GM19452 (cell line): ENCODE measurements around the gene PWP2.
A peak's percentile ranks its signal among the peaks of the same experiment; 100 is the strongest.
"Not testable (repeated sequence)": the region's sequence is repeated elsewhere in the genome, so short reads cannot be mapped to it uniquely, and the experiment has no call there.

Experiments
- ATAC-seq: cut with Tn5 transposase; IDR thresholded peaks from one replicate; pipeline ENCODE4 v1.9.1; 2021; ENCODE audit not compliant: unreplicated experiment

PWP2 gene

GRCh38 chr21:44082648-44083440 lies 24.4 kb upstream of the PWP2 start:
- no peak for ATAC-seq

- ATAC-seq = no peak
Observed at GRCh38 chr21:44083631-44084291, 23.4 kb upstream of the PWP2 start.

GRCh38 chr21:44084496-44085241 lies 22.5 kb upstream of the PWP2 start:
- no peak for ATAC-seq

- ATAC-seq = no peak
Observed at GRCh38 chr21:44085491-44086321, 21.5 kb upstream of the PWP2 start.

- no peak for ATAC-seq
Observed at GRCh38 chr21:44086636-44087425, 20.4 kb upstream of the PWP2 start.

GRCh38 chr21:44087426-44088400 lies 19.5 kb upstream of the PWP2 start:
- no peak for ATAC-seq

GRCh38 chr21:44088401-44088780 lies 18.8 kb upstream of the PWP2 start:
- ATAC-seq = no peak

- ATAC-seq = peak; percentile 74
Observed at GRCh38 chr21:44089001-44089911, 17.9 kb upstream of the PWP2 start.

GRCh38 chr21:44090325-44090724 lies 16.9 kb upstream of the PWP2 start:
- no peak for ATAC-seq

GRCh38 chr21:44092211-44092610 lies 15.0 kb upstream of the PWP2 start:
- ATAC-seq = no peak

GRCh38 chr21:44093761-44094160 lies 13.4 kb upstream of the PWP2 start:
- no peak for ATAC-seq

- no peak for ATAC-seq
Observed at GRCh38 chr21:44094832-44095231, 12.4 kb upstream of the PWP2 start.

- not testable (repeated sequence) for ATAC-seq
Observed at GRCh38 chr21:44098507-44098906, 8.7 kb upstream of the PWP2 start.

- ATAC-seq = not testable (repeated sequence)
Observed at GRCh38 chr21:44098964-44099363, 8.2 kb upstream of the PWP2 start.

GRCh38 chr21:44107589-44107988 lies 390 bp downstream of the PWP2 start:
- not testable (repeated sequence) for ATAC-seq

- not testable (repeated sequence) for ATAC-seq
Observed at GRCh38 chr21:44113702-44114371, 6.6 kb downstream of the PWP2 start.

GRCh38 chr21:44122131-44122530 lies 14.9 kb downstream of the PWP2 start:
- not testable (repeated sequence) for ATAC-seq
